Caco-2 (cell line): ENCODE data around the gene CEP170. TPM values are rescaled to one million over a fixed set of nuclear protein-coding genes. Genes with fewer than 3 reads are reported as not detected.

Source experiments
- BruUV-seq: library from RNA; stranded (reverse); fragments of 400-500 nt; replicated peaks from 2 replicates; lab custom pipeline; 2021; lab: Mats Ljungman, UMichigan
- CTCF ChIA-PET: fragments of 300-600 bp; sonication (Branson Sonifier 250); formaldehyde crosslinking; loops from one replicate; lab custom pipeline; 2022; ENCODE audit warnings: antibody characterized with exemption; lab: Charles Lee
- POLR2A ChIA-PET: fragments of 300-600 bp; sonication (Branson Sonifier 250); formaldehyde crosslinking; loops from one replicate; lab custom pipeline; 2022; ENCODE audit warnings: antibody characterized with exemption; lab: Charles Lee
- DNase-seq, 2 experiments: peaks; one replicate each; pipeline versions ENCODE4 v3.0.0 to v3.0.0-alpha.2; 2020 to 2022
- H3K27me3 ChIP-seq: replicated peaks from 2 replicates; pipeline ENCODE4 v1.6.0; 2011; ENCODE audit warnings: low read length; ENCODE audit not compliant: control insufficient read depth, insufficient read depth
- H3K36me3 ChIP-seq: 2 replicates; pipeline ENCODE4 v1.5.1; 2011; ENCODE audit warnings: low read length; ENCODE audit not compliant: control insufficient read depth, insufficient read depth
- H3K4me1 ChIP-seq: fragments of 250-450 bp; sonication (Bioruptor Pico); 2 replicates; pipeline ENCODE4 v1.5.1; 2020; ENCODE audit warnings: mild to moderate bottlenecking
- H3K4me3 ChIP-seq: 2 replicates; pipeline ENCODE4 v1.5.1; 2011; ENCODE audit warnings: low read depth, mild to moderate bottlenecking, control low read depth, low read length
- H3K9me3 ChIP-seq: fragments of 250-450 bp; sonication (Bioruptor Pico); 2 replicates; pipeline ENCODE4 v1.5.1; 2020; ENCODE audit warnings: mild to moderate bottlenecking, moderate library complexity
- H3K27ac Mint-ChIP-seq: one replicate; pipeline ENCODE4 v1.8.0; 2022; ENCODE audit warnings: mixed read lengths; ENCODE audit not compliant: unreplicated experiment
- H3K27me3 Mint-ChIP-seq: one replicate; pipeline ENCODE4 v1.8.0; 2022; ENCODE audit warnings: mixed read lengths; ENCODE audit not compliant: insufficient read depth, unreplicated experiment
- H3K36me3 Mint-ChIP-seq: one replicate; pipeline ENCODE4 v1.8.0; 2022; ENCODE audit warnings: mild to moderate bottlenecking, mixed read lengths; ENCODE audit not compliant: insufficient read depth, unreplicated experiment
- H3K4me1 Mint-ChIP-seq: one replicate; pipeline ENCODE4 v1.8.0; 2022; ENCODE audit warnings: low read depth, mixed read lengths; ENCODE audit not compliant: unreplicated experiment
- H3K4me3 Mint-ChIP-seq: one replicate; pipeline ENCODE4 v1.8.0; 2022; ENCODE audit warnings: mild to moderate bottlenecking, moderate library complexity, mixed read lengths; ENCODE audit not compliant: unreplicated experiment
- H3K9me3 Mint-ChIP-seq: one replicate; pipeline ENCODE4 v1.8.0; 2022; ENCODE audit warnings: mixed read lengths; ENCODE audit not compliant: unreplicated experiment
- CTCF ChIP-seq, 2 experiments: fragments of 200-600 bp in 1 of 2; IDR thresholded peaks; 1 replicate in 1 of 2; 2 replicates in 1 of 2; pipeline versions ENCODE4 v1.5.1 to v1.8.0; 2011 to 2022; ENCODE audit warnings: antibody characterized with exemption in 1 of 2, control low read depth in 1 of 2, inconsistent platforms in 1 of 2, low read depth in 1 of 2, low read length in 1 of 2, mild to moderate bottlenecking in 1 of 2, moderate library complexity in 1 of 2; ENCODE audit not compliant: insufficient read depth in 1 of 2, severe bottlenecking in 1 of 2, unreplicated experiment in 1 of 2
- intact Hi-C: fragments of 100-400 bp; cut with micrococcal nuclease; formaldehyde crosslinking; loops from one replicate; pipeline ENCODE4 v1.10.0; 2022; ENCODE audit not compliant: unreplicated experiment
- total RNA-seq: library from RNA; stranded (reverse); gene quantifications from 2 replicates; pipeline ENCODE4 v1.2.3, GENCODE V29; 2022

The CEP170 gene
- total RNA-seq, 1 experiment from 2014 or later = 22.4 TPM

- Histone ChIP-seq H3K4me3 (no peak overlapping the region), H3K9me3 (peaks cover 12% of the 10 kb centered on the region), H3K4me1 (peaks cover 8% of the 10 kb centered on the region), H3K27me3 (no peaks in the 10 kb centered on the region), H3K36me3 (no peaks in the 10 kb centered on the region)
- H3K9me3 Mint-ChIP-seq = peaks cover 30% of the 10 kb centered on the region
- no TSS peak for BruUV-seq
- TF ChIP-seq CTCF (IDR thresholded peaks at IDR 0.05; ENCODE audit: insufficient read depth in 1 of 2, low read depth in 1 of 2, low read length in 1 of 2, severe bottlenecking in 1 of 2, unreplicated experiment in 1 of 2) = no peak
- H3K4me3 Mint-ChIP-seq = no peak overlapping the region
- H3K4me1 Mint-ChIP-seq = no peaks in the 10 kb centered on the region
- intact Hi-C loops = no loop called here
- H3K27me3 Mint-ChIP-seq = no peaks in the 10 kb centered on the region
- CTCF ChIA-PET = interaction anchor here (1.1 kb wide), 1 partner anchor 28 kb away, joined by 5 read pairs; the partner anchor contains the start of gene SDCCAG8
- POLR2A ChIA-PET = no interaction called here
- no peak overlapping the region for H3K27ac Mint-ChIP-seq
- peaks cover 30% of the 10 kb centered on the region for H3K36me3 Mint-ChIP-seq
- DNase-seq = peak in 1 of 2 experiments; percentile 44
These were observed 27.5 kb downstream of the CEP170 start for GRCh38 chr1:243227622-243228021.

- Mint-ChIP-seq H3K27ac (no peak overlapping the region), H3K36me3 (peaks cover 17% of the 10 kb centered on the region), H3K4me3 (no peak overlapping the region), H3K4me1 (no peaks in the 10 kb centered on the region), H3K9me3 (no peaks in the 10 kb centered on the region), H3K27me3 (no peaks in the 10 kb centered on the region)
- Histone ChIP-seq H3K9me3 (no peaks in the 10 kb centered on the region), H3K4me1 (no peaks in the 10 kb centered on the region), H3K4me3 (no peak overlapping the region), H3K36me3 (no peaks in the 10 kb centered on the region), H3K27me3 (no peaks in the 10 kb centered on the region)
- ChIA-PET CTCF (no interaction called here), POLR2A (no interaction called here)
- DNase-seq = no peak
- intact Hi-C loops = no loop called here
- no peak for TF ChIP-seq CTCF (IDR thresholded peaks at IDR 0.05; ENCODE audit: insufficient read depth in 1 of 2, low read depth in 1 of 2, low read length in 1 of 2, severe bottlenecking in 1 of 2, unreplicated experiment in 1 of 2)
- no TSS peak for BruUV-seq
These were observed 37.0 kb downstream of the CEP170 start for GRCh38 chr1:243218059-243218458.

GRCh38 chr1:243217349-243217748, 37.7 kb downstream of the CEP170 start:
- no peaks in the 10 kb centered on the region for H3K9me3 ChIP-seq
- H3K4me3 ChIP-seq = no peak overlapping the region
- H3K27ac Mint-ChIP-seq = no peak overlapping the region
- H3K27me3 ChIP-seq = no peaks in the 10 kb centered on the region
- intact Hi-C loops = no loop called here
- BruUV-seq = no TSS peak
- no peaks in the 10 kb centered on the region for H3K27me3 Mint-ChIP-seq
- H3K9me3 Mint-ChIP-seq = no peaks in the 10 kb centered on the region
- H3K36me3 Mint-ChIP-seq = peaks cover 15% of the 10 kb centered on the region
- no peak for TF ChIP-seq CTCF (IDR thresholded peaks at IDR 0.05; ENCODE audit: insufficient read depth in 1 of 2, low read depth in 1 of 2, low read length in 1 of 2, severe bottlenecking in 1 of 2, unreplicated experiment in 1 of 2)
- no peaks in the 10 kb centered on the region for H3K4me1 ChIP-seq
- H3K36me3 ChIP-seq = no peaks in the 10 kb centered on the region
- H3K4me1 Mint-ChIP-seq = no peaks in the 10 kb centered on the region
- POLR2A ChIA-PET = no interaction called here
- CTCF ChIA-PET = no interaction called here
- no peak for DNase-seq
- no peak overlapping the region for H3K4me3 Mint-ChIP-seq
